Measurements from ENCODE around the gene GRB2. TPM values are rescaled to one million over a fixed set of nuclear protein-coding genes. Genes with fewer than 3 reads are reported as not detected.
"Not testable (repeated sequence)": the region's sequence is repeated elsewhere in the genome, so short reads cannot be mapped to it uniquely, and the experiment has no call there.

Gene GRB2
- total RNA-seq, 1 experiment from 2014 or later, result 95.9 TPM

DNA sequence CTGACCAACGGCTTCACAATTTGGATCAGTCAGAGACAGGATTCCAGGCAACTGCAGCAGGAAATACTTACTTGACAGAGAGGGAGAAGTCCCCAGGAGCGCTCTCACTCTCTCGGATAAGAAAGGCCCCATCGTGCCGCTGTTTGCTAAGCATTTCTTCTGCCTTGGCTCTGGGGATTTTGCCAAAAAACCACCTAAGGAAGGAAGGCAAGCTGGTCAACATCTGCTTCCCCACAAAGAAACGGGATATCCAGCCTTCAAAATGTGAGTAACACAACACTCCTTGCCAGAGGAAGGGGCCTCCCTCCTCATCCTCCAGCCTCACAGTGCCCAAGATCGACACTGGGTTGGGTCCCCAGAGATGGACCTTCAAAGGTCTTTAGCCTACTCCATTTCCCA is 79.7 kb downstream of the GRB2 start:
- DNase-seq (ENCODE audit: extremely low read depth, low read depth), result no peak

DNA sequence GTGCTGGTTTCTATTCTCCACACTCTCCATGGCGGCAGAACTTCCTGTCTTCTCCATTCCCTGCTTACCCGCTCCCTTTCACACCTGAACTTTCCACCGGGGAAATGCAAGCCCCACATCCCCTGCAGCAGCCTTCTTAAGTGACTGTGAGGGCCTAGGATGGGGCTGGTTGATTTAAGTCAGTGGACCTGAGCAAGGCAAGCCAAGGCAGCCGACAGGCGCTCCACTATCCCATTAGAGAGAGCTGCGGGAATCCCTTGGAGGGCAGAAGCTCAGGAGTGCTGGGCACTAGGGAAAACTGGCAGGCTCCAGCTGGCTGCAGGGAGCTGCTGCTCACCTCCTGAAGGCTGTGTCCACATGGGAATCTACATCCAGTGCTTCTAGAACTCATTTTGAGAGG is 80.1 kb downstream of the GRB2 start:
- DNase-seq (ENCODE audit: extremely low read depth, low read depth), result no peak

DNA sequence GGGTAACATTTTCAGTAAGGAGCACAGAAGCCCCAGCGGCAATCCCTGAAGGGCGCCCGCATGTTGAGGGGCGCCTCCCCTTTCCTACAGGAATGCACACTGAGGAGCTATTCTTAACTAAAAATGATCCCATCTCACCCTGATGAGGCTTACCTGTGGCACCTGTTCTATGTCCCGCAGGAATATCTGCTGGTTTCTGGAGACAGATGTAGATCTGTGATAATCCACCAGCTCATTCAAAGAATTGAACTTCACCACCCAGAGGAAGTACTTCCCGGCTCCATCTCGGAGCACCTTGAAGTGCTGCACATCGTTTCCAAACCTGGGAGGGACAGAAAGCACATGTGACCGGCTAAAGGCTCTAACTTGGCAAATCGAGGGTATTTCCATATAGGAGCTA is 84.0 kb downstream of the GRB2 start:
- no peak for DNase-seq (ENCODE audit: extremely low read depth, low read depth)

DNA sequence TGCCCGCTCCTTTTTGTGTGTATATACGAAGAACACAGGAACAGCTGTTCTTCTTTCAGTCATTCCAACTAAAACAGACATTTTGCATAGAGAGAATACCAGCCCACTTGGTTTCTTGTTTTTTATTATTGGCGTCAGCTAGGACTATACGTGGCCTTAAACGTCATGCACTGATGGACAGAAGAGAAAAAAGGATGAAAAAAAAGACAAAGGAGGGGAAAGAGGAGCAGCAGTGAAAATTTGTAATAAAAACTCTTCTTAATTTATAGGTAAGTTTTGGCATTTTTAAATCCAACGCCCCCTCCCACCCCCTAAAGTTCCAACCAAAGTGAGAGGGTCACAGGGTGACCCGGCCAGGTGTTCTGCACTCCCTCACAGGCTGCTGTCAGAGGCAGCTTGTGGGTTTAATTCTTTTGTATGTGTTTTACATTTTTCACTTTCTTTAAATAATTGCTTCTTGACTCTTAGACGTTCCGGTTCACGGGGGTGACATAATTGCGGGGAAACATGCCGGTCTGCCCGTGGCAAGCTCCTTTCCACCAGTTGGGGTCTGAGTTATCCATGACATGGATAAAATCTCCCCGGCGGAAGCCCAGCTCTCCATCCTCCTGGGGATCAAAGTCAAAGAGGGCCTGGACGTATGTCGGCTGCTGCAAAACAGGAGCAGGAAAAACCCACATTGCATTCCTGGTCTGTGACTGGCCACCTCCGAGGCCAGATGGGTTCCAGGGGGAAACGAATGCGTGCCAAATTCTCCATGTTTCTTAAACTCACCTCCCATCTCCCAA is 85.4 kb downstream of the GRB2 start:
- no peak for DNase-seq (ENCODE audit: extremely low read depth, low read depth)

DNA sequence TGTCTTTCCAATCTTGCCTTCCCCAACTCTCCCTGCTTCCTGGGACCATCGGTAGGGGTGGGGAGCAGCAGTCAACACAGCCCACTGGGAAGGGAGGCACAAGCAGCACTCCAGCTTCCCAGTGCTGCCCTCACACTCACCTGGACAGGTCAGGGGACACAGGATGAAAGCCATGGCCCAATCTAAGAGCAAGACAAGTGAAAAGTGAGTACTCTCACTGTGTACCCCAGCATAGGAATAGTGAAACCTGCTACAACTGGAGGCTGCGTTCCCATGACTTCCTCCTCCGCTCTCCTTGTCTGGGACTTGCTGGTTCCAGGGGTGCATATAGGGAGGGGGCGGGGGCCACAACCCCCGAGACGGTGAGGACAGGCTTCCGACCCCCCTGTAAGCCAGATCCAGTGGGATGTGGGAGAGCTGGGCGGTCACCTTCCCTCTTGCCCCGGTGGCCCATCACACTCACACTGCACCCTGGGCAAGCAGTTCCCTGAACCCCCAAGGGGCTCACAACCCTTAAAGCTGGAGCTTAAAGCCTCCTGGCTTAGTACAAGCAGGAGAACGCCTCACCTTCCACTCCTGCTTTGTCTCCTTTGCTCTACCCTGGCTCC is 86.8 kb downstream of the GRB2 start:
- DNase-seq (ENCODE audit: extremely low read depth, low read depth), result no peak

DNA sequence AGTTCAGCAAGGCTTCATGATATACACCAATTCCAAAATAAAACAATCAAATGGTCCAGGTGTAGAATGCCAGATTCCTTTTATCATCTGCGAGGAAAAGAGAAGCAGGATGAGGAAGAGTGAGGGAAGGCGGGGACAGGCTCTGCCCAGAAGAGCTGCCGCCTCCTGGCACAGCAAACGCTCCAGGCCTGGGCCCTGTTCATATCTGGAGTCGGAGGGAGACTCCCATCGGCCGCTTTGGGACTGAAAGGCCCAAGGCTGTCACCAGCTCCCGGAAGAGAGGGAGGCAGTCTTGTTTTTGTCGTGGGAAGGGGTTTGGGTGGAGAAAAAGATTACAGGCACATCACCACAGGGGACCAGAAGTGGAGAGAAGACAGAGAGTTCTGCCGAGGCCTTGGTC is 87.3 kb downstream of the GRB2 start:
- DNase-seq (ENCODE audit: extremely low read depth, low read depth), result no peak

DNA sequence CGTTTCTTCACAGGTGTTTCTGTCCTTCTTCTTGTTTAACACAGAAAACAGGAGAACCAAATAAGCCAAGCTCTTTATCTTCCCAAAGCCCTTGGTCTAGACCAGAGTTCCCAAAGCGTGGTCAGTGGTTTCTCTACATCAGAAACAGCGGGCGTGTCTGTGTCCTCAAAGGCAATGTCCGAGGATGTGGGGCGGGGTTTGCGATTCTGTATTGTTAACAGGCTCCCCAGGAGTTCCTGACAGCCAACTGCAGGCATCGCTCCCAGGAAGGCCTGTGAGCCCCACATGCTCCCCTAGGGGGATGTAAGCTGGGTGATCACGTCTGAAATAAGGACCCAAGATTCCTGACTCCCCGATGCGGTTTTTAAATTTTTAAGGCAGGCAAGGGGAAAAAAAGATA is 87.8 kb downstream of the GRB2 start:
- no peak for DNase-seq (ENCODE audit: extremely low read depth, low read depth)

DNA sequence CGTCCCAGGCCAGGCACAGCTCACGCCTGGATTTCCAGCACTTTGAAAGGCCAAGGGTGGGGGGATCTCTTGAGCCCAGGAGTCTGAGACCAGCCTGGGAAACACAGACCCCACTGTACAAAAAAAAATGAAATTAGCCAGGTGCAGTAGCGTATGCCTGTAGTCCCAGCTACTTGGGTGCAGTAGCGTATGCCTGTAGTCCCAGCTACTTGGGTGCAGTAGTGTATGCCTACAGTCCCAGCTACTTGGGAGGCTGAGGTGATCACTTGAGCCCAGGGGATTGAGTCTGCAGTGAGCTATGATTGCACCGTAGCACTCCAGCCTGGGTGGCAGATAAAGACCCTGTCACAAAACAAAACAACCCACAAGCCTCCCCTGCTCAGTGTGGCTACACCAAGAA is 89.2 kb downstream of the GRB2 start:
- no peak for DNase-seq (ENCODE audit: extremely low read depth, low read depth)

DNA sequence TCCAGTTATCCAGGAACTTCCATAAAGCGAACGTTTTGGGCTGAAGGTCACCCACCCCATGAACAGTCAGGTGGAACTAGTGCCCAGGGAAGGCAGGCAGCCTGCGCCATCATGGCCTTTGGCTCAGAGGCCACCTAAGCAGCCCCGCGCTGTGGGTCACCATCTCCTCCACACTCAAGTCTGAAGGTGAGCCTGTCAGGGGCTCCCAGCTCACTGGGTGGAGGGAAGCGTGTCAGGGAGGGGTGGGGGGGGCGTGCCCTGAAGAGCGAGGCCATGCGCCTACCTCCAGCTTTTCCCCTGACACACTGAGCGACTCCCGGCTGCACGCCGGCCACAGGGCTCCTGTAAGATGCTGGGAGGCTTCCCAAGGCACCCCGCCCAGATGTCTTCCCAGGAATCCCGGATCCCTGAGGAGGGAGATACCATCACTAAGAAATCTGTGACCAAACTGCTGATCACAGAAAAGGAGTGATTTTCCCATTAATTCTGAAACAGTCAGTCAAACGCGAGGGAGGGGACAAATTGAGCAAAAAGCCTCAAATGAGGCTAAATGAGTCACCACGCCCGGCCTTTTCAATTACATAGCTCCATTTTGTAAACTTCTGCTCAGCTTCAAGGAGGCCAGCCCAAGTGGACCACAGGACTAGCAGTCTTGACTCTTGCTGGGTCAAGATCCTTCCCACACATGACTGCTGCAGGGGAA is 89.8 kb downstream of the GRB2 start:
- DNase-seq (ENCODE audit: extremely low read depth, low read depth), result no peak

DNA sequence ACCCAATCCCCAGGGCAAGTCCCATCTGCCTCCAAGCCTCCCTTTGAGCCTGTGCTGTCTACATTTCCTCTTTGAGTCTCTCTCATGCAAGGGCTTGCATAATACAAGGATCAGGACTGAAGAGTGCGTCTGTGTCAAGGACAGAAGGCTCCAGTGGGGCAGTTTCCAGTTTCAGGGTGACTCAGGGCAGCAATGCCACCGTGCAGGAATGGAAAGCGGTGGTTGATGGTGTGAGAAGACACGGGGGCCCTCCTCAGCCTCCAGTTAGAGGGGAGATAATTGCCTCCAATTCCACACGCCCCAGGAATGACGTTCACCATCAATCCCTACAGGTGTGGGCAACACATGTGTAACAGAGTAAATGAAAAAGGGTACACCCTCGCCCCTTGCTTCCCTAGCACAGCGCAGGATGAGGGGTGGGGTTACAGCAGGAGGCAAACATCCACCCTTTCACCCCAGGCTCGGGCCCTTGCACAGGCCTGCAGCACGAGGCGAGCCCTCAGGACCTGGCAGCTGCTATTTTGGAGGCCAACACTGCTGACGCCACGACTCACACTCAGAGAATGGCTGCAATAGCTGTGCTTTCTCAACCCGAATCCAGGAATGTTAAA is 91.4 kb downstream of the GRB2 start:
- no peak for DNase-seq (ENCODE audit: extremely low read depth, low read depth)

DNA sequence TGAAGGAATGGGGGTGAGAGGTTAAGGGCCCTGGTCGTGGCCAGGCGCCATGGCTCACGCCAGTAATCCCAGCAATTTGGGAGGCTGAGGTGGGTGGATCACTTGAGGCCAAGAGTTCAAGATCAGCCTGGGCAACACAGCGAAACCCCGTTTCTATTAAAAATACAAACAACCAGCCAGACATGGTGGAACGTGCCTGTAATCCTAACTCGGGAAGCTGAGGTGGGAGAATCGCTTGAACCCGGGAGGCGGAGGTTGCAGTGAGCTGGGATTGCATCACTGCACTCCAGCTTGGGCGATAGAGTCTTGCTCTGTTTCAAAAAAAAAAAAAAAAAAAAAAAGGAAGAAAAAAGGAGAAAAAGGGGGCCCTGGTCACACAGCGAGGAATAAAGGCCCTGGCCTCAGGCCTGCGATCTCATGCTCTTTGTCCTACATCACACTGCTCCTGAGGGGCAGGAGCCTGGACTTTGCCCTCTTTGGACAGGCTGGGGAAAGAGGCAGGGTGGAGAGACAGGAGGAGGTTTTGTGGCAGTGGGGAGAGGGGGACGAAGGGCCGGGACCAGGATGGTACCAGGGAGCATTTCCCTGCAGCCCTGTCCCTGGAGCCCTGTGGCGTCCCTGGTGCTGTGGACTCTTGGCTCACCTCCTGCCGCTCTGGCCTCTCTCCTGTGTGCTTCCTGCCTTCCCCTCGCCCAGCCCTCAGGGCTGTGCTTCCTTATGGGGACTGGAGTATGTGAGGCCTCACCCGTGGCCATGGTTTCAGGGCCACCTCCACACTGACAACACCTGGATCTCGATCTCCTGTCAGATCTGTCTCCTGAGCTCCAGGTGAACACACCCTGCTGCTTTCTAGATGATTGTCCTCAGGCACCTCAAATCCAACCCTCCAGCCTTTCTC is 96.5 kb downstream of the GRB2 start:
- DNase-seq (ENCODE audit: extremely low read depth, low read depth), result no peak

DNA sequence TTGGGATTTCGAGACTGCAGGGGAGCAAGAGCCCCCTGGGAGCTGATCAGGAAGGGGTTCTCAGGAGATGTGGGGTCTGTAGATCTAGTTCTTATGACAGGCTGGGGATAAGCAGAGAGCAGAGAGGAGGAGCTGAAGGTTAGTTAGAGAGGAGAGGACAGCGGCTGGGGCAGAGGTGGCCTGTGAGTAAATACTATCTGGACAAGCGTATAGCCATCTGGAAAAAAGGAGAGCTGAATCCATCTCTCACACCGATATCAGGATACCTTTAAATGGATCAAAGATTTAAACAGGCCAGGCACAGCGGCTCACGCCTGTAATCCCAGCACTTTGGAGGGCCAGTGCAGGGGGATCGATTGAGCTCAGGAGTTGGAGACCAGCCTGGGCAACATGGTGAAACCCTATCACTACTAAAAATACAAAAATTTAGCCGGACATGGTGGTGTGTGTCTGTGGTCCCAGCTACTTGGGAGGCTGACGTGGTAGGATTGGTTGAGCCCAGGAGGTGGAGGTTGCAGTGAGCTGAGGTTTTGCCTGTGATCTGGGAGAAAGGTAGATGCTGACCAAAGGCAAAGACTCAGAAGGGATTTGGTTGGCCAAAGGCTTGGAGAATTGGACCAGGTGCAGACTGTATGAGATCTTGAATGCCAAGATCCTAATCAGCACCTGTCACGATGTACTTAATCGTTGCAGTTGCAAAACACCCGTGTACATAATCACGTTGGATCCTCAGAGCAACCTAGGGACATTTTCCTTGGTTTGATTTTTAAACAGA is 97.3 kb downstream of the GRB2 start:
- no peak for DNase-seq (ENCODE audit: extremely low read depth, low read depth)

DNA sequence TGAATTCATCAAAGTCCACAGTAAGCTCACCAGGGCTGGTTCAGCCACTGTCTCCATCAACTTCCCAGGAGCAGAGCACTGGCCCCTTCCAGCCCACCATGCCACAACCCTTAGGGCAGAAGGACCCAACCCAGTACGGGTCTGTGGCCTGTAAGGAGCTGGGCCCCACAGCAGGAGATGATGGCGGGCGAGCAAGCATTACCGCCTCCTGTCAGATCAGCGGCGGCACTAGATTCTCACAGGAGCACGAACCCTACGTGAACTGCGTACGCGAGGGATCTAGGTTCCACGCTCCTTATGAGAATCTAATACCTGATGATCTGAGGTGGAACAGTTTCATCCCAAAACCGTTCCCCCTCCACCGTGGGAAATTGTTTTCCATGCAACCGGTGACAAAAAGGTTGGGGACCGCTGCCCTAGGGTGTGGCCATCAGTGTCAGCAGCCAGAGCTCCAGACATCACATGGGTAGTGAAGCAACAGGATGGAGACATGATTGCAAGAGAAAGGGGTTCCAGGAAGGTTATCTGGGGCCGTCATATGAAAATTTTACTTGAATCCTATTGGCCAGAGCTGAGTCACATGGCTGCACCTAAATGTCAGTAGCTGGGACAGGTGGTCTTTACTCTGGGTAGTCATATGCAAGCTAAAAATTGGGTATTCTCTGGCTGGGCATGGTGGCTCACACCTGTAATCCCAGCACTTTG is 103.8 kb downstream of the GRB2 start:
- DNase-seq (ENCODE audit: extremely low read depth, low read depth), result no peak

DNA sequence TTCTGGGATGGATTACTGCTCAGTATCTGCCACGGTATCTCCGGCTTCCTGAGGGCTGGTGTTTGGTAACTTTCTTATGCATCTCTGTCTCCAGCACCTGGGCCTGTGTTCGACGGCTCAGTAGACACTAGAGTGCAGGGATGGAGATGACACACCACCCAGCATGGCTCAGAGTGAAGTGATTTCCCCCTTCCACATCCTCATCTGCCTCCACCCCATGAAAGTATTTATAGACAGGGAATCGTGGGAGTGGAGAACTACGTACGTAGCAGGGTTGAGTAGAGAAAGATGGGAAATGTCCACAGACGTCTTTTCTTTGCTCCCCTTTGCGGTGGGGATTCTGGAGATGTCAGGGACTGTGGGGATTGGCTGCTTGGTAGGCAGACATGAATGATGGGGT is 104.4 kb downstream of the GRB2 start:
- DNase-seq (ENCODE audit: extremely low read depth, low read depth), result no peak

DNA sequence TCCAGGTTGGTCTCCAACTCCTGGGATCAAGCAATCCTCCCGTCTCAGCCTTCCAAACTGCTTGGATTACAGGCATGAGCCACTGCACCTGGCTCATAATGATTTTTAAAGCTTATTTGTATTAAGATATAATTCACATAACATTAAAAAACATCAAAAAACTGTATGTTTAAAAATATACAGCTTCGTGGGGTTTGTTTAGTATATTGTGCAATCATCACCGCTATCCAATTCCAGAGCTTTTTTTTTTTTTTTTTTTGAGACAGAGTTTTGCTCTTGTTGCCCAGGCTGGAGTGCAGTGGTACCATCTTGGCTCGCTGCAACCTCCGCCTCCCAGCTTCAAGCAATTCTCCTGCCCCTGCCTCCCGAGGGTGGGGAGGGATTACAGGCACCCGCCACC is 105.2 kb downstream of the GRB2 start:
- no peak for DNase-seq (ENCODE audit: extremely low read depth, low read depth)

DNA sequence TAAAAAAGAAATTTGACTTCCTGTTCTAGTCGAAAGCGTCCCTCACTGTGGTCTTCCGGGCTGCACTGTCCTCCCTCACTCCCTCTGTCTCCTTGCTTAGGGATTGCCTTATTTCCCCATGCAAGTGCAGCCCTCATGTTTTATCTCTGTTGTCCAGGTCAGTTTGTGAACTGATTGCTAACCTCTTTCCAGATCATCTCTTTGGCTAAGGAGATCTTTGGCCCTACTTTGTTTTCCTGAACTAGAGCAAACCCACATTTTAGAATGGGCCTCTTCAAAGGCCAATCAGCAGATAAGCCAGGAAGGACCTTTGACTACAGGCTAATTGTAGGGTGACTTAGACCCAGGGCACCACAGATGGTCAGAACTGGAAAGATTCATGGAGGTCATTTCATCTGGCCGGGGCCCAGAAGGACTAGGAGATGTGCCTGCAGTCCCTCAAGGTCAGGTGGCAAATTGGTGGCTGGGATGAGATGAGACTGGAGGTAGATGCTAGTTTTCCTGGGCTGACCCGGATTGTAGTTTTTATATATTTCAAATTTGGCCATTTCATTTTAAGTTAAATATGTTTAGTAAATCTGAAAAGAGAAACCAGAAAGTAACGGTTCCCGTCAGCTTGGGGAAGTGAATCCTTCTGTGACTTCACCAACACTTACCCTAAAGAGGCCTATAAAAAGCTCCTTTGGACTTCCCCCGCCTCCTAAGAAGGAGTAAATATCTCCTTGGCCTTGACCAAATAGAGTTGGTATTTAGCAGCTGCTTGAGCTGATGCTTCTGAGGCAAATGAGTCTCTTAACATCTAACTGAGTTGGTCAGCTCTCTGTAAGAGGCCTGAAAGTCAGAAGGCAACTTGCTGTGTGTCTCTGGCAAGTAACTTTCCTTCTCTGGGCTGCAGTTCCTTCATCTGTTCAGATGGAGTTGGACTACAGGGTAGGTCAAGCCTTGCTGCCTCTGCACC is 110.0 kb downstream of the GRB2 start:
- DNase-seq (ENCODE audit: extremely low read depth, low read depth), result no peak

DNA sequence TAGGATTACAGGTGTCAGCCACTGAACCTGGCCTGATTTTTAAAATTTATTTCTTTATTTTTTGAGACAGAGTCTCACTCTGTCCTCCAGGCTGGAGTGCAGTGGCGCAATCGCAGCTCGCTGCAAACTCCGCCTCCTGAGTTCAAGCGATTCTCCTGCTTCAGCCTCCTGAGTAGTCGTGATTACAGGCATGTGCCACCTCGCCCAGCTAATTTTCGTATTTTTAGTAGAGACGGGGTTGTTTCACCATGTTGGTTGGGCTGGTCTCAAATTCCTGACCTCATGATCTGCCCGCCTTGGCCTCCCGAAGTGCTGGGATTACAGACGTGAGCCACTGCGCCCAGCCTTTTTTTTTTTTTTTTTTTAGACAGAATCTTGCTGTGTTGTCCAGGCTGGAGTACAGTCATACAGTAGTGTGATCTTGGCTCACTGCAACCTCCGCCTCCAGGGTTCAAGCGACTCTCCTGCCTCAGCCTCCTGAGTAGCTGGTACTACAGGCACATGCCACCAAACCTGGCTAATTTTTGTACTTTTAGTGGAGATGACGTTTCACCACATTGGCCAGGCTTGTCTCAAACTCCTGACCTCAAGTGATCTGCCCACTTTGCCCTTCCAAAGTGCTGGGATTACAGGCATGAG is 112.5 kb downstream of the GRB2 start:
- not testable (repeated sequence) for DNase-seq (ENCODE audit: extremely low read depth, low read depth)

All from NCI-H460 (cell line).